GM06990 (cell line): ENCODE results near the gene MPHOSPH6.

Source experiments
- DNase-seq: peaks from one replicate; pipeline ENCODE4 v3.0.0-alpha.2; 2011; ENCODE audit not compliant: insufficient read length; ENCODE audit errors: extremely low read depth
- H3K27me3 ChIP-seq: replicated peaks from 2 replicates; pipeline ENCODE4 v1.6.0; 2011; ENCODE audit warnings: low read length; ENCODE audit not compliant: control insufficient read depth, insufficient read depth
- H3K36me3 ChIP-seq: 2 replicates; pipeline ENCODE4 v1.5.1; 2011; ENCODE audit warnings: low read length; ENCODE audit not compliant: control insufficient read depth, insufficient read depth
- H3K4me3 ChIP-seq: replicated peaks from 2 replicates; pipeline ENCODE4 v1.5.1; 2011; ENCODE audit warnings: low read depth, mild to moderate bottlenecking, control low read depth, low read length
- TF ChIP-seq, protein P1 (sequence below): IDR thresholded peaks from 2 replicates; pipeline ENCODE4 v1.5.1; 2011; ENCODE audit warnings: low read length, control low read depth, mild to moderate bottlenecking, inconsistent platforms; ENCODE audit not compliant: insufficient read depth, poor library complexity, severe bottlenecking

Gene MPHOSPH6

DNA sequence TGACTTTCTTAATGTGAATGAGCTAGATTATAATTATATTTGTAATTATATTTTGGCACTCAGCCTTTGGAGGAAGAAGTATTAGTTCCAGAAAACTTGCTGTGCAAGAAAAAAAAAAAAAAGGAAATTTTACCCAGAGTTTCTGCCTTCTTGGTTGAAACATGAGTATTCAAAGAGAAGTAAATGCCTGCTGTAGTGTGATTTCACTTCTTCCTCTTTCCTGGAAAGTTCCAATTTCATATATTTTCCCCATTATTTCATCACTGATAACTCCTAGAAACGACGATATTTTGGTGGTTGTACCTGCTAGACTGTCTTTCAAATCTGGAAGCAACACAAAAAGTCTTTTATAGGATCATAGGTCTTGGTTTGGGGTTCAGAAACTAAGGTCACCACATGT is 20.4 kb upstream of the MPHOSPH6 start:
- TF ChIP-seq, protein P1, sequence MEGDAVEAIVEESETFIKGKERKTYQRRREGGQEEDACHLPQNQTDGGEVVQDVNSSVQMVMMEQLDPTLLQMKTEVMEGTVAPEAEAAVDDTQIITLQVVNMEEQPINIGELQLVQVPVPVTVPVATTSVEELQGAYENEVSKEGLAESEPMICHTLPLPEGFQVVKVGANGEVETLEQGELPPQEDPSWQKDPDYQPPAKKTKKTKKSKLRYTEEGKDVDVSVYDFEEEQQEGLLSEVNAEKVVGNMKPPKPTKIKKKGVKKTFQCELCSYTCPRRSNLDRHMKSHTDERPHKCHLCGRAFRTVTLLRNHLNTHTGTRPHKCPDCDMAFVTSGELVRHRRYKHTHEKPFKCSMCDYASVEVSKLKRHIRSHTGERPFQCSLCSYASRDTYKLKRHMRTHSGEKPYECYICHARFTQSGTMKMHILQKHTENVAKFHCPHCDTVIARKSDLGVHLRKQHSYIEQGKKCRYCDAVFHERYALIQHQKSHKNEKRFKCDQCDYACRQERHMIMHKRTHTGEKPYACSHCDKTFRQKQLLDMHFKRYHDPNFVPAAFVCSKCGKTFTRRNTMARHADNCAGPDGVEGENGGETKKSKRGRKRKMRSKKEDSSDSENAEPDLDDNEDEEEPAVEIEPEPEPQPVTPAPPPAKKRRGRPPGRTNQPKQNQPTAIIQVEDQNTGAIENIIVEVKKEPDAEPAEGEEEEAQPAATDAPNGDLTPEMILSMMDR: no peak
- no peaks in the 10 kb centered on the region; the same call in 1 of the 2 replicates for H3K27me3 ChIP-seq
- H3K4me3 ChIP-seq: no peak overlapping the region
- no peak for DNase-seq
- H3K36me3 ChIP-seq: no peaks in the 10 kb centered on the region

DNA sequence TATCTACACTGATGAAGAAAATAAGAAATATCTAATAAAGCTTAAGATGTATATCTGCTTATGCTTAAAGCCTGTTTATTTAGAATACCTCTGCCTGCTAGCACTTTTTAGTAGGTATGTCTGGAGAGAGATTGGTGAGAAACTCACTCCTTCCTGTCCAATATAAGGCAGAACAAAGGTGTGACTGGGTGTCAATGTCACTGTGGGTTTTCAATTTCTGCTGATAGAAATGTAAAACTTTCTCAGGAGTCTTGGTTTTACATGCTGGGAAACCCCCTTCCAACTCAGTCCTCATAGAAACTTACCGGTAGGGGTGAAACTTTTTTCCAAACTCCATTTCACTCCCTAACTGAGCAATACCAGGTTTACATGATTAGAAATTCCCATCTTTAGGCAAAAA is 17.8 kb upstream of the MPHOSPH6 start:
- TF ChIP-seq, protein P1: no peak
- H3K4me3 ChIP-seq: no peak overlapping the region
- no peaks in the 10 kb centered on the region; the same call in 1 of the 2 replicates for H3K27me3 ChIP-seq
- no peaks in the 10 kb centered on the region for H3K36me3 ChIP-seq
- no peak for DNase-seq

DNA sequence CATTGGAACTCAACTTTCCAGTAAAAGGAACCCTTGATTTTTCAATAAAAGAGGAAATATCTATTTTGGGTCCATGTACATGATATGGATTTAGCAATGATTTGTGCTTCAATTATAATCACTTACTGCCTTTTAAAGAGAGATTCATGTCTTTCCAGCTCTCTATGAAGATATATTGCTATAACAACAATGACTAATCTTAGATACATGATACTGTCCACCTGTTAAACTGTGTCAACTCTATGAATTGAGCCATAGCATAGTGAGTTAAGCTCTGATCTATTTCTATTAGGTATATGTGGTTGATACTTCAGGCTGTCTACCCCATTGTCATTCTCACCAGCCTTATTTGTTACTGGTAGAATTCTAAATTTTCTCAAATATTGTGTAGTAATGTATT is 15.0 kb upstream of the MPHOSPH6 start:
- Histone ChIP-seq H3K36me3 (no peaks in the 10 kb centered on the region), H3K27me3 (no peaks in the 10 kb centered on the region; the same call in 1 of the 2 replicates), H3K4me3 (no peak overlapping the region)
- TF ChIP-seq, protein P1: no peak
- no peak for DNase-seq

DNA sequence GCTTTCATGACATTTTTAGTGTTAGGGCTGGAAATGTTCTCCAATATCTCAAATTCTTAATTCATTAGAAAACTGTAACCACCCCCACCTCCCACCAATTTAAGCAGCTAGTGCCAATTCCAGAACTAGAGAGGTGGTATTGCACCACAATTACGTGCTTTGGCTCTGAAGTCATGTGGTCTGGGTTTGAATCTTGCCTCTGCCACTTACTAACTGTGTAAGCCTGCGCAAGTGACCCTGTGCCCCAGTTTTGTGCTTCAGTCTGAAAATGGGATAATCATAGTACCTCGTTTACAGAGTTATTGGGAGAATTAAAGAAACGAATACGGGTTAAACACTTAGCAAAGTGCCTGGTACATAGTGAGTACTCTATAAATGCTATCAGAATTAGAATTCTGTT is 14.2 kb upstream of the MPHOSPH6 start:
- no peak for DNase-seq
- Histone ChIP-seq H3K27me3 (no peaks in the 10 kb centered on the region; the same call in 1 of the 2 replicates), H3K36me3 (no peaks in the 10 kb centered on the region), H3K4me3 (no peak overlapping the region)
- TF ChIP-seq, protein P1: no peak

DNA sequence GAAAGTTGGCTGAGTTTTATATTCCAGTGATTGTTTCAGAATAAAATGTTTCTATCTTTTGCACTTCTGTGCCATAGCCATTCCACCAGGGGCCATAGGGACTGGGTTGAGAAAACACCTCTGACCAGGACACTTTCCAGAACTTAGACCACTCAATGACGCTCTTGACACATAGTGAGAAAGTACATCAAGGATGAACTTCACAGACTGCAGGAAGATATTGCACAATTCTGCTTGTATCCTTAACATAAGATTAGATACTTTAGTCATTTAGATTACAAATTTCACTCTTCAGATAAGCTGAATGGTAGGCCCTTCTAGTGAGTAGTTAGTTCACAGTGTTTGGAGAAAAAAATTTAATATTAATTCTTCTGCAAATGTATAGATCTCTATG is 13.0 kb upstream of the MPHOSPH6 start:
- H3K27me3 ChIP-seq: no peaks in the 10 kb centered on the region; the same call in 1 of the 2 replicates
- no peak for DNase-seq
- H3K36me3 ChIP-seq: no peaks in the 10 kb centered on the region
- TF ChIP-seq, protein P1: no peak
- H3K4me3 ChIP-seq: no peak overlapping the region
